GM21515 (cell line): ENCODE measurements around the gene TMEM214.
A peak's percentile ranks its signal among the peaks of the same experiment; 100 is the strongest.

Experiments used
- ATAC-seq: cut with Tn5 transposase; IDR thresholded peaks from one replicate; pipeline ENCODE4 v1.9.1; 2021; ENCODE audit not compliant: unreplicated experiment

Gene TMEM214

GRCh38 chr2:27083410-27084296 is 50.9 kb downstream of the TMEM214 start:
- no peak for ATAC-seq

- no peak for ATAC-seq
Measured at GRCh38 chr2:27084297-27085061, 51.7 kb downstream of the TMEM214 start.

GRCh38 chr2:27085062-27085672 is 52.4 kb downstream of the TMEM214 start:
- ATAC-seq, result no peak

GRCh38 chr2:27085673-27086089 is 52.9 kb downstream of the TMEM214 start:
- ATAC-seq, result peak; percentile 1

GRCh38 chr2:27086090-27086723 is 53.4 kb downstream of the TMEM214 start:
- ATAC-seq, result peak; percentile 77

GRCh38 chr2:27086724-27087593 is 54.2 kb downstream of the TMEM214 start, which contains the start of gene KHK:
Gene KHK (plus strand): TSS chr2:27086772. CDS start chr2:27087260, 488 bp downstream.
- no peak for ATAC-seq

- no peak for ATAC-seq
Measured at GRCh38 chr2:27087823-27088410, 55.2 kb downstream of the TMEM214 start.

- no peak for ATAC-seq
Measured at GRCh38 chr2:27088634-27089033, 55.9 kb downstream of the TMEM214 start.

GRCh38 chr2:27089111-27089954 is 56.6 kb downstream of the TMEM214 start:
- no peak for ATAC-seq
